ENCODE data around the gene WFIKKN1. TPM values are rescaled to one million over a fixed set of nuclear protein-coding genes. Genes with fewer than 3 reads are reported as not detected.

The WFIKKN1 gene
- total and polyA plus RNA-seq, 2 of the 13 experiments (the other 11 are each of a cell fraction or from before 2014, with no cell fraction given), result 1.7 to 4.9 TPM

GRCh38 chr16:641326-642188 is 10.8 kb downstream of the WFIKKN1 start, which contains the start of gene MCRIP2 (continued):
- TF ChIP-seq, protein P1, sequence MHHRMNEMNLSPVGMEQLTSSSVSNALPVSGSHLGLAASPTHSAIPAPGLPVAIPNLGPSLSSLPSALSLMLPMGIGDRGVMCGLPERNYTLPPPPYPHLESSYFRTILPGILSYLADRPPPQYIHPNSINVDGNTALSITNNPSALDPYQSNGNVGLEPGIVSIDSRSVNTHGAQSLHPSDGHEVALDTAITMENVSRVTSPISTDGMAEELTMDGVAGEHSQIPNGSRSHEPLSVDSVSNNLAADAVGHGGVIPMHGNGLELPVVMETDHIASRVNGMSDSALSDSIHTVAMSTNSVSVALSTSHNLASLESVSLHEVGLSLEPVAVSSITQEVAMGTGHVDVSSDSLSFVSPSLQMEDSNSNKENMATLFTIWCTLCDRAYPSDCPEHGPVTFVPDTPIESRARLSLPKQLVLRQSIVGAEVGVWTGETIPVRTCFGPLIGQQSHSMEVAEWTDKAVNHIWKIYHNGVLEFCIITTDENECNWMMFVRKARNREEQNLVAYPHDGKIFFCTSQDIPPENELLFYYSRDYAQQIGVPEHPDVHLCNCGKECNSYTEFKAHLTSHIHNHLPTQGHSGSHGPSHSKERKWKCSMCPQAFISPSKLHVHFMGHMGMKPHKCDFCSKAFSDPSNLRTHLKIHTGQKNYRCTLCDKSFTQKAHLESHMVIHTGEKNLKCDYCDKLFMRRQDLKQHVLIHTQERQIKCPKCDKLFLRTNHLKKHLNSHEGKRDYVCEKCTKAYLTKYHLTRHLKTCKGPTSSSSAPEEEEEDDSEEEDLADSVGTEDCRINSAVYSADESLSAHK (CRISPR knock-in tag; IDR thresholded peaks at IDR 0.05; ENCODE audit: borderline replicate concordance), result no peak
- TF ChIP-seq BHLHE40 (IDR thresholded peaks at IDR 0.05; ENCODE audit: low read length), result no peak; the same call in 1 of the 2 replicates
- TF ChIP-seq XRCC5 (optimal IDR thresholded peaks at IDR 0.05; ENCODE audit: low read length), result peak; percentile 67
- TF ChIP-seq, protein P2, sequence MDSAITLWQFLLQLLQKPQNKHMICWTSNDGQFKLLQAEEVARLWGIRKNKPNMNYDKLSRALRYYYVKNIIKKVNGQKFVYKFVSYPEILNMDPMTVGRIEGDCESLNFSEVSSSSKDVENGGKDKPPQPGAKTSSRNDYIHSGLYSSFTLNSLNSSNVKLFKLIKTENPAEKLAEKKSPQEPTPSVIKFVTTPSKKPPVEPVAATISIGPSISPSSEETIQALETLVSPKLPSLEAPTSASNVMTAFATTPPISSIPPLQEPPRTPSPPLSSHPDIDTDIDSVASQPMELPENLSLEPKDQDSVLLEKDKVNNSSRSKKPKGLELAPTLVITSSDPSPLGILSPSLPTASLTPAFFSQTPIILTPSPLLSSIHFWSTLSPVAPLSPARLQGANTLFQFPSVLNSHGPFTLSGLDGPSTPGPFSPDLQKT (CRISPR knock-in tag; IDR thresholded peaks at IDR 0.05; ENCODE audit: borderline replicate concordance), result no peak
- TF ChIP-seq ZBTB14 (CRISPR knock-in tag; IDR thresholded peaks at IDR 0.05), result no peak
- TF ChIP-seq ZNF263 (CRISPR knock-in tag; IDR thresholded peaks at IDR 0.05), result no peak
- no peak for TF ChIP-seq ZNF552 (CRISPR knock-in tag; IDR thresholded peaks at IDR 0.05; ENCODE audit: borderline replicate concordance)
- TF ChIP-seq POGK (CRISPR knock-in tag; conservative IDR thresholded peaks at IDR 0.05), result peak; percentile 68
- TF ChIP-seq ERF (CRISPR knock-in tag; IDR thresholded peaks at IDR 0.05), result 0 out of 2 replicates have a peak, but pooled peaks have one; percentile 23
- no peak for TF ChIP-seq NR1H2 (CRISPR knock-in tag; IDR thresholded peaks at IDR 0.05; ENCODE audit: borderline replicate concordance, low read depth)
- TF ChIP-seq HNRNPL (IDR thresholded peaks at IDR 0.05; ENCODE audit: low read depth, low read length), result no peak
- no peak for TF ChIP-seq ZNF7 (CRISPR knock-in tag; IDR thresholded peaks at IDR 0.05)
- TF ChIP-seq, protein P3, sequence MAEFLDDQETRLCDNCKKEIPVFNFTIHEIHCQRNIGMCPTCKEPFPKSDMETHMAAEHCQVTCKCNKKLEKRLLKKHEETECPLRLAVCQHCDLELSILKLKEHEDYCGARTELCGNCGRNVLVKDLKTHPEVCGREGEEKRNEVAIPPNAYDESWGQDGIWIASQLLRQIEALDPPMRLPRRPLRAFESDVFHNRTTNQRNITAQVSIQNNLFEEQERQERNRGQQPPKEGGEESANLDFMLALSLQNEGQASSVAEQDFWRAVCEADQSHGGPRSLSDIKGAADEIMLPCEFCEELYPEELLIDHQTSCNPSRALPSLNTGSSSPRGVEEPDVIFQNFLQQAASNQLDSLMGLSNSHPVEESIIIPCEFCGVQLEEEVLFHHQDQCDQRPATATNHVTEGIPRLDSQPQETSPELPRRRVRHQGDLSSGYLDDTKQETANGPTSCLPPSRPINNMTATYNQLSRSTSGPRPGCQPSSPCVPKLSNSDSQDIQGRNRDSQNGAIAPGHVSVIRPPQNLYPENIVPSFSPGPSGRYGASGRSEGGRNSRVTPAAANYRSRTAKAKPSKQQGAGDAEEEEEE (CRISPR knock-in tag; IDR thresholded peaks at IDR 0.05; ENCODE audit: borderline replicate concordance), result no peak
- peak; percentile 46; the same call in 1 of the 2 replicates for TF ChIP-seq ZNF792 (CRISPR knock-in tag; IDR thresholded peaks at IDR 0.05)
- TF ChIP-seq, protein P4, sequence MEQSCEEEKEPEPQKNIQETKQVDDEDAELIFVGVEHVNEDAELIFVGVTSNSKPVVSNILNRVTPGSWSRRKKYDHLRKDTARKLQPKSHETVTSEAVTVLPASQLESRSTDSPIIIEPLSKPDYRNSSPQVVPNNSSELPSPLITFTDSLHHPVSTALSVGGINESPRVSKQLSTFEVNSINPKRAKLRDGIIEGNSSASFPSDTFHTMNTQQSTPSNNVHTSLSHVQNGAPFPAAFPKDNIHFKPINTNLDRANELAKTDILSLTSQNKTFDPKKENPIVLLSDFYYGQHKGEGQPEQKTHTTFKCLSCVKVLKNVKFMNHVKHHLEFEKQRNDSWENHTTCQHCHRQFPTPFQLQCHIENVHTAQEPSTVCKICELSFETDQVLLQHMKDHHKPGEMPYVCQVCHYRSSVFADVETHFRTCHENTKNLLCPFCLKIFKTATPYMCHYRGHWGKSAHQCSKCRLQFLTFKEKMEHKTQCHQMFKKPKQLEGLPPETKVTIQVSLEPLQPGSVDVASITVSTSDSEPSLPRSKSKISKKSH (CRISPR knock-in tag; IDR thresholded peaks at IDR 0.05; ENCODE audit: borderline replicate concordance), result no peak
- no peak for TF ChIP-seq ZBTB3 (CRISPR knock-in tag; IDR thresholded peaks at IDR 0.05; ENCODE audit: borderline replicate concordance, low read depth)
- no peak for TF ChIP-seq ZNF432 (CRISPR knock-in tag; IDR thresholded peaks at IDR 0.05; ENCODE audit: borderline replicate concordance)
- TF ChIP-seq FOXK1 (CRISPR knock-in tag; IDR thresholded peaks at IDR 0.05; ENCODE audit: borderline replicate concordance, low read depth), result 0 out of 2 replicates have a peak, but pooled peaks have one; percentile 33
